ENCODE measurements around the gene FAM209B.

Gene FAM209B

DNA sequence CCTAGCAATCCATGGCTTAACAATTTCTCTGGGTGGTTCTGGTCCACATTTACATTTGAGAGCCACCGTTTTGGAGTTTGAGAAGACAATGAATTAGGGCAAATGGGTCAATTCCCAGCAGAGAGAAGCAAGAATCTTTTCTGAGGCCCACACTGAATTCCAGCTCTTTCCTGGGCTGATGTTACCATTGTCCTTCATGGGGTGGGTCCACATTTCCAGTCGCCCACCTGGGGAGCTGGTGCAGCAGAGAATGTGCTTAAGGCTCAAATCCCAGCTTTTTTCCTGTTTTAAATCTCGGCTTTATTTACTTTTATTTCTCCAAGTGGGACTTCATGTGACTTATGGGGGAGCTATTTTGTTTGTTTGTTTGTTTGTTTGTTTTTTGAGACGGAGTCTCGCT is 51.9 kb downstream of the FAM209B start:
- Histone ChIP-seq H3K27me3 (replicated peaks; ENCODE audit: insufficient read depth, low read length) (no peaks in the 10 kb centered on the region), H3K9ac (ENCODE audit: low read length) (no peak overlapping the region), H3F3A (ENCODE audit: insufficient read depth, low read length) (0 out of 2 replicates have a peak, but pooled peaks cover 1% of the 10 kb centered on the region), H3K4me3 (ENCODE audit: low read length) (no peak overlapping the region), H3K79me2 (ENCODE audit: low read length) (no peaks in the 10 kb centered on the region), H3K9me2 (replicated peaks; ENCODE audit: insufficient read depth, low read length) (no peaks in the 10 kb centered on the region), H3K4me1 (ENCODE audit: low read length) (peaks cover 1% of the 10 kb centered on the region), H3K36me3 (replicated peaks; ENCODE audit: insufficient read depth, low read length) (no peaks in the 10 kb centered on the region), H2AFZ (ENCODE audit: low read length) (no peak overlapping the region), H3K9me3 (replicated peaks; ENCODE audit: insufficient read depth, low read length) (no peaks in the 10 kb centered on the region), H3K4me2 (ENCODE audit: low read depth, low read length) (no peak overlapping the region), H4K20me1 (ENCODE audit: insufficient read depth, low read length) (no peaks in the 10 kb centered on the region), H3K27ac (ENCODE audit: low read length) (no peak overlapping the region)
- TF ChIP-seq, protein P1, sequence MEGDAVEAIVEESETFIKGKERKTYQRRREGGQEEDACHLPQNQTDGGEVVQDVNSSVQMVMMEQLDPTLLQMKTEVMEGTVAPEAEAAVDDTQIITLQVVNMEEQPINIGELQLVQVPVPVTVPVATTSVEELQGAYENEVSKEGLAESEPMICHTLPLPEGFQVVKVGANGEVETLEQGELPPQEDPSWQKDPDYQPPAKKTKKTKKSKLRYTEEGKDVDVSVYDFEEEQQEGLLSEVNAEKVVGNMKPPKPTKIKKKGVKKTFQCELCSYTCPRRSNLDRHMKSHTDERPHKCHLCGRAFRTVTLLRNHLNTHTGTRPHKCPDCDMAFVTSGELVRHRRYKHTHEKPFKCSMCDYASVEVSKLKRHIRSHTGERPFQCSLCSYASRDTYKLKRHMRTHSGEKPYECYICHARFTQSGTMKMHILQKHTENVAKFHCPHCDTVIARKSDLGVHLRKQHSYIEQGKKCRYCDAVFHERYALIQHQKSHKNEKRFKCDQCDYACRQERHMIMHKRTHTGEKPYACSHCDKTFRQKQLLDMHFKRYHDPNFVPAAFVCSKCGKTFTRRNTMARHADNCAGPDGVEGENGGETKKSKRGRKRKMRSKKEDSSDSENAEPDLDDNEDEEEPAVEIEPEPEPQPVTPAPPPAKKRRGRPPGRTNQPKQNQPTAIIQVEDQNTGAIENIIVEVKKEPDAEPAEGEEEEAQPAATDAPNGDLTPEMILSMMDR (IDR thresholded peaks at IDR 0.05; ENCODE audit: low read length): no peak
- no peak for TF ChIP-seq EZH2 (optimal IDR thresholded peaks at IDR 0.05; ENCODE audit: low read depth, low read length)
- no peak for TF ChIP-seq EZH2phosphoT487 (IDR thresholded peaks at IDR 0.05; ENCODE audit: low read length)
- no peak for DNase-seq
